ENCODE measurements around the gene TRMT44. TPM values are rescaled to one million over a fixed set of nuclear protein-coding genes. Genes with fewer than 3 reads are reported as not detected.
A peak's percentile ranks its signal among the peaks of the same experiment; 100 is the strongest.

TRMT44 gene
- total and polyA plus RNA-seq, 7 donors: 2.1 to 29.1 (median 14.2) TPM

DNA sequence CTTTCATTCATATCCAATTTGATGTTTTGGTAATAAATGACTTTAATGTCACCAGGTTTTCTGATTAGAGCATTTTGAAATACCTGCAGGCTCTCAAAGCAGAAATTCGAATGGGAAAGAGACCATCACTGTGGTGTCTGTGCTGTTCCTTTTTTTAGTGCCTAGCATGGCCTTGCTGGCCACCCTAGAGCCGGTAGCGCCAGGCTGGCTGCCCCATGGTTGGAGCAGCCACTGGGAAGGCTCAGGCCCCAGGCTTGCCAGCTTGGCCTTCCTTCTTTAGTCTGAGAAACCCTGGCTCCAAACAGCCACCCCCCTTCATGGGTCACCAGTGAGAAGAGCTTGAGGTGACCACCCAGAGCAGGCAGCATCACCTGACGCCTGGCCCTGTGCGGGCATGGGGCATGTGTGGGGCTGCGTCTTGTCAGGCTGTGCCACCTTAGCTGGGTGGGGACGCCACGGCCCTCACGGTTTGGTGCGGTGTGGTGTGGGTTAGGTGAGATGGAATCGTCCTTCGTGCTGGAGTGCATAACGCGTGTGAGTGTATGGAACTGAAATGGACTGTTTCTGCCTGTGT lies 30.0 kb downstream of the TRMT44 start:
- peaks cover 0 to 46% (median 15%) of the 10 kb centered on the region in 4 donors for H3K36me3 ChIP-seq
- no peak overlapping the region for H3K4me3 ChIP-seq
- peaks cover 0 to 32% (median 29%) of the 10 kb centered on the region in 4 donors for H3K4me1 ChIP-seq
- no peak for DNase-seq
- H3K27me3 ChIP-seq: no peaks in the 10 kb centered on the region
- 96 to 97% methylated on average over 14 of the region's 14 CpGs for WGBS, 2 donors
- intact Hi-C loops (cut with DNase I): no loop called here
- no peak overlapping the region for H3K27ac ChIP-seq
- no peaks in the 10 kb centered on the region for H3K9me3 ChIP-seq
- TF ChIP-seq POLR2AphosphoS5 (IDR thresholded peaks at IDR 0.05): no peak
- TF ChIP-seq CTCF (IDR thresholded peaks at IDR 0.05): no peak
- TF ChIP-seq POLR2A (IDR thresholded peaks at IDR 0.05): no peak
- TF ChIP-seq EP300 (IDR thresholded peaks at IDR 0.05): no peak

DNA sequence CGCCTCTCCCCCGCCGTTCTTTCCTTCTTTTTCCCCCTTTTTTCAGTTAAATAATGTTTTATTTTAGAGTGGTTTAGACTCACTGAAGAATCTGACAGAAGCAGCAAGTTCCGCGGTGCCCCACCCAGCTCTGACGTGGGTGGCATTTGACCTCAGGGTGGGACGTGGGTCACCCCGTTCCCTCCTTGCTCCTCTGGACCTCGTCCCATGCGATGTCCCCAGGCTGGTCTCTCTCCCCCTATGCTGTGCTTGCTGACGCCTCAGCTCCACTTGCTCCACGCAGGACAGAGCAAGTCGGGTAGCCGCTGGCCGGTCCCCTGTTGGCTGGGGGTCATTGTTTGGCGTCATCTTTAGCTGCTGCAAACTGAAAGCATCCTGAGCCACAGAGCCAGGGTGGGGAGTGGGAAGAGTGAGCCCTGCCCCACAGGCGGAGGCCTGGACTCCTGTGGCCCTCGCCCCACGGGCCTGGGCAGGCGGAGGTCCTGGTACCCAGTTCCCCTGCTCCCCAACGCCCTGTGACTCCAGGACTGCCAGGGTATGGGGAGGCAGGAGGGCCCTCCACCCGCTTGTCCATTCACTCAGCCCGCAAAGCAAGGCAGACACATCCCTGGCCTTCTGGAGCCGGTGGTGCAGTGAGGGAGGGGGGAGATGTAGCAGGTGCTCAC lies 30.8 kb downstream of the TRMT44 start:
- DNase-seq: no peak
- WGBS, 2 donors: 88 to 91% methylated on average over 24 of the region's 24 CpGs
- H3K9me3 ChIP-seq: no peaks in the 10 kb centered on the region
- H3K4me3 ChIP-seq: no peak overlapping the region
- intact Hi-C loops (cut with DNase I): no loop called here
- no peaks in the 10 kb centered on the region for H3K27me3 ChIP-seq
- peaks cover 0 to 32% (median 29%) of the 10 kb centered on the region in 4 donors for H3K4me1 ChIP-seq
- no peak for TF ChIP-seq POLR2AphosphoS5 (IDR thresholded peaks at IDR 0.05)
- no peak for TF ChIP-seq POLR2A (IDR thresholded peaks at IDR 0.05)
- TF ChIP-seq CTCF (IDR thresholded peaks at IDR 0.05): no peak
- no peak for TF ChIP-seq EP300 (IDR thresholded peaks at IDR 0.05)
- peak overlapping the region in 2 of 4 donors; percentile 71 to 82 for H3K27ac ChIP-seq
- peaks cover 0 to 46% (median 15%) of the 10 kb centered on the region in 4 donors for H3K36me3 ChIP-seq

- no peak for DNase-seq
- Histone ChIP-seq H3K4me1 (peaks cover 0 to 32% (median 29%) of the 10 kb centered on the region in 4 donors), H3K27me3 (no peaks in the 10 kb centered on the region), H3K27ac (peak overlapping the region; percentile 71 to 82 (median 80)), H3K4me3 (no peak overlapping the region), H3K36me3 (peaks cover 0 to 47% (median 14%) of the 10 kb centered on the region in 4 donors), H3K9me3 (no peaks in the 10 kb centered on the region)
- intact Hi-C loops (cut with DNase I): no loop called here
- TF ChIP-seq EP300 (IDR thresholded peaks at IDR 0.05): no peak
- TF ChIP-seq CTCF (IDR thresholded peaks at IDR 0.05): no peak
- no peak for TF ChIP-seq POLR2A (IDR thresholded peaks at IDR 0.05)
- no peak for TF ChIP-seq POLR2AphosphoS5 (IDR thresholded peaks at IDR 0.05)
- WGBS, 2 donors: 80 to 92% methylated on average over 8 of the region's 8 CpGs
Observed at GRCh38 chr4:8472158-8472688, 31.6 kb downstream of the TRMT44 start.

DNA sequence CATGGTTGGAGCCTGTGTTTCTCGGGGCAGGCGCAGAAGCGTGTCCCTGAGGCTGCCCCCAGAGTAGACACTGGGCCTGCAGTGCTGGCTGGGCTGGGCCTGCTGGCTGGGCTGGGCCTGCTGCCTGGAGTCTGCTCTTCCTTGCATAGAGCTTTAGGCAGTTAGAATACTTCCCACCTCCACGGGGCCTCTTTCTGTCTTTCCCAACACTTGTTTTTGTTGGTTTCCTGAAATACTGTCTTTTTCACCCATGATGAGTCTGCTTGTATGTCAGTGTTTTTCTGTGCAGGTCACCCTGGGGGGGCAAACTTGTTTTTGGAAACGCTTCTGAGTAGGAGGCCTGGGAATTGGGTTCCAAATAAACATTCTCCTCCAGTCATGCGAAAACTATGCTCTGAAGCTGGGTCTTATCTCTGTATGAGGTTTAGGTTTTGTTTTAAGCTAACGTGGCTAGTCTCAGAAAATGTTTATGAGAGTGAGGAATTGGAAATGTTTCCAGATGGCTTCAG lies 32.2 kb downstream of the TRMT44 start:
- H3K27ac ChIP-seq: peak overlapping the region; percentile 71 to 82 (median 80)
- no peaks in the 10 kb centered on the region for H3K27me3 ChIP-seq
- intact Hi-C loops (cut with DNase I): loop anchor here (1.0 kb wide), 1 partner anchor 34 kb away; no protein-coding TSS in a partner anchor
- DNase-seq: peak; percentile 86
- WGBS, 2 donors: 74 to 87% methylated on average over 7 of the region's 7 CpGs
- peaks cover 0 to 32% (median 29%) of the 10 kb centered on the region in 4 donors for H3K4me1 ChIP-seq
- H3K9me3 ChIP-seq: no peaks in the 10 kb centered on the region
- H3K4me3 ChIP-seq: no peak overlapping the region
- peaks cover 0 to 49% (median 13%) of the 10 kb centered on the region in 4 donors for H3K36me3 ChIP-seq
- TF ChIP-seq POLR2A (IDR thresholded peaks at IDR 0.05) (no peak), POLR2AphosphoS5 (IDR thresholded peaks at IDR 0.05) (peak in 2 of 4 donors; percentile 26 to 45)
